Spleen (tissue), 11 donors: ENCODE results near the gene SDHAF2. TPM values are rescaled to one million over a fixed set of nuclear protein-coding genes. Genes with fewer than 3 reads are reported as not detected.

Experiments
- DNase-seq: peaks from one replicate; pipeline ENCODE4 v3.0.0-alpha.2; 2020
- H3K27ac ChIP-seq, 8 donors: fragments of 200-600 bp; sonication (generic) in 7 of 8; 1 replicate in 4 of 8; 2 replicates in 4 of 8; pipeline versions ENCODE4 v1.5.0 to v1.8.0; 2016 to 2021; ENCODE audit warnings: inconsistent platforms in 4 of 8, mild to moderate bottlenecking in 4 of 8, moderate library complexity in 1 of 8
- H3K27me3 ChIP-seq, 7 donors: fragments of 200-600 bp; sonication (generic) in 6 of 7; replicated peaks in 1 of 7; 1 replicate in 4 of 7; 2 replicates in 3 of 7; pipeline versions ENCODE4 v1.5.0 to v1.8.0; 2016 to 2021; ENCODE audit warnings: inconsistent platforms in 3 of 7, mild to moderate bottlenecking in 1 of 7
- H3K36me3 ChIP-seq, 6 donors: fragments of 200-600 bp; sonication (generic) in 5 of 6; 1 replicate in 4 of 6; 2 replicates in 2 of 6; pipeline versions ENCODE4 v1.5.0 to v1.8.0; 2016 to 2021; ENCODE audit warnings: inconsistent platforms in 2 of 6
- H3K4me1 ChIP-seq, 6 donors: fragments of 200-600 bp; sonication (generic) in 5 of 6; 1 replicate in 3 of 6; 2 replicates in 3 of 6; pipeline versions ENCODE4 v1.5.0 to v1.8.0; 2016 to 2021; ENCODE audit warnings: inconsistent platforms in 3 of 6
- H3K4me3 ChIP-seq, 8 donors: fragments of 200-600 bp; sonication (generic) in 7 of 8; 1 replicate in 4 of 8; 2 replicates in 4 of 8; pipeline versions ENCODE4 v1.5.0 to v1.8.0; 2016 to 2021; ENCODE audit warnings: inconsistent platforms in 4 of 8, mild to moderate bottlenecking in 4 of 8, moderate library complexity in 2 of 8
- H3K9me3 ChIP-seq, 8 donors: fragments of 200-600 bp; sonication (generic) in 7 of 8; 1 replicate in 4 of 8; 2 replicates in 4 of 8; pipeline versions ENCODE4 v1.5.0 to v1.8.0; 2016 to 2021; ENCODE audit warnings: inconsistent platforms in 4 of 8
- POLR2A ChIP-seq, 3 donors: fragments of 450-650 bp; IDR thresholded peaks; one replicate each; pipeline ENCODE4 v1.5.1; 2017; ENCODE audit warnings: antibody characterized with exemption in 3 of 3, mild to moderate bottlenecking in 1 of 3
- POLR2AphosphoS5 ChIP-seq, 3 donors: sonication (generic); formaldehyde crosslinking; IDR thresholded peaks; one replicate each; pipeline ENCODE4 v1.5.1; 2017; ENCODE audit warnings: antibody characterized with exemption in 3 of 3
- WGBS, 5 donors: extraction: QIAGEN DNeasy Blood & Tissue Kit in 3 of 5; methylation state at CpG; one replicate each; pipeline versions ENCODE4 v1.1.5 to v1.1.7; 2013 to 2018; 5-methylcytosine and 5-hydroxymethylcytosine counted together
- intact Hi-C: fragments of 100-400 bp; cut with DNase I; formaldehyde crosslinking; loops from one replicate; pipeline ENCODE4 v1.15.0; 2023; ENCODE audit warnings: low total_unique reads
- polyA plus RNA-seq, 3 donors: library from polyadenylated mRNA; stranded (reverse); fragments of 200-250 nt; gene quantifications; one replicate each; pipeline ENCODE4 v1.2.1, GENCODE V29; 2013
- total RNA-seq, 7 donors: library from RNA; depleted of rRNA in 3 of 7; stranded (reverse); fragments of >200 nt in 3 of 7; fragmentation: NEBNext Ultra II Directional in 4 of 7; extraction: Animal tissue kit (Norgen Biotek cat#: 25700) in 4 of 7; gene quantifications; one replicate each; pipeline versions ENCODE4 v1.1.0 to v1.2.1, GENCODE V29; 2016 to 2021
- TF ChIP-seq, protein P1 (sequence below), 11 experiments: fragments of 200-600 bp in 7 of 11; fragments of 450-650 bp in 4 of 11; sonication (generic) in 4 of 11; IDR thresholded peaks in 8 of 11; conservative IDR thresholded peaks in 3 of 11; 1 replicate in 7 of 11; 2 replicates in 4 of 11; pipeline versions ENCODE4 v1.4.0 to v1.8.0; 2016 to 2021; ENCODE audit warnings: antibody characterized with exemption in 11 of 11, inconsistent platforms in 4 of 11, mild to moderate bottlenecking in 1 of 11
- donor health status: healthy with polysubstance abuse.
- donor health status: DM: no; HTN: no; CAD: no; lungs with moderate emphysema.
- donor health status: DM: no; HTN: no; CAD: no.
- donor health status: Bipolar disorder and iron deficiency.
- donor health status: healthy.
- donor health status: DM: no; HTN: no; CAD: no.
- donor health status: DM: yes; HTN: yes; CAD: no.

The SDHAF2 gene
- total and polyA plus RNA-seq, 10 donors: 39.8 to 74.2 (median 53.6) TPM

DNA sequence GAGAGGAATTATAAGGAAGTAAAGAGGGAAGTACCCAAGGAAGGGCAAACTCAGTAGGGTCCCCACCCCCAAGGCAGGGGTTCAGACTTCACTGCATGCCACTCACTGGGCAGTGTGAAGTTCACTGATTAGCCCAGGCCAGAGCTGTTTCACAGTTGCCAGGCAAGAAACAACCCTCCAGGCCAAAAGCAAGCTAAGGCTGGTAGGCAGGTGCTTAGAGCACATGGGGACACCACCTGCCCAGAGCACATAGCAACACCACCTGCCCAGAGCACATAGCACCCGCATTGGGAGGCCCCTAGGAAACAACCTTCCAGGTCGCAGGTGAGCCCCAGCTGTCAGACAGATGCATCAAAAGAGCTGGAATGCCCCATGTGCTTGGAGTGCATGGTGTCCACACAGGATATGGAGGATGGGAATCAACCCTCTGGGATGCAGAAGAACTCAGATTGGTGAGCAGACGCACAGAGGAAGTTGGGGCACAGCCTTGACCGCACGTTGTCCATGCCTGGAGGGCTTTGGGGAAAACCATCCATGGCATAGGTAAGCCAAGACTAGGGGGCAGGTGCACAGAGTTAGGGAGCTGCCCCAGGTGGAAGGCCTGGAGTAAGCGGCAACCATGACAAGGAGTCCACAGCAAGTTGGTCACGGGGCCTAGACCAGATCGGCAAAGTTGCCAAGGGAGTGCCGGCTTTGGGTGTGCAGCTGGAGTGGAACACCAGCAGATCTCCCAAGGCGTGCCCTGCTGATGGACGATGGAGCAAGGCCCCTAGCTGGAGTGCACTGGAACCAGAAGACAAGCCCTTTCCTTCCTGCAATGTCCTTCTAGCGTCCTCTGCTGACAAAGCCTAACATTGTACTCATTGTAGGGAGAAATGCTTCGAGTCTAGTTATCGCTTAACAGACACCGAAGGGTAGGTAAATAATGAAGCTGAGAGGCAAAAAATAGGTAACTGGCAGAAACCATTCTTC is 45.4 kb upstream of the SDHAF2 start:
- no peak for TF ChIP-seq POLR2A (IDR thresholded peaks at IDR 0.05)
- TF ChIP-seq, protein P1, sequence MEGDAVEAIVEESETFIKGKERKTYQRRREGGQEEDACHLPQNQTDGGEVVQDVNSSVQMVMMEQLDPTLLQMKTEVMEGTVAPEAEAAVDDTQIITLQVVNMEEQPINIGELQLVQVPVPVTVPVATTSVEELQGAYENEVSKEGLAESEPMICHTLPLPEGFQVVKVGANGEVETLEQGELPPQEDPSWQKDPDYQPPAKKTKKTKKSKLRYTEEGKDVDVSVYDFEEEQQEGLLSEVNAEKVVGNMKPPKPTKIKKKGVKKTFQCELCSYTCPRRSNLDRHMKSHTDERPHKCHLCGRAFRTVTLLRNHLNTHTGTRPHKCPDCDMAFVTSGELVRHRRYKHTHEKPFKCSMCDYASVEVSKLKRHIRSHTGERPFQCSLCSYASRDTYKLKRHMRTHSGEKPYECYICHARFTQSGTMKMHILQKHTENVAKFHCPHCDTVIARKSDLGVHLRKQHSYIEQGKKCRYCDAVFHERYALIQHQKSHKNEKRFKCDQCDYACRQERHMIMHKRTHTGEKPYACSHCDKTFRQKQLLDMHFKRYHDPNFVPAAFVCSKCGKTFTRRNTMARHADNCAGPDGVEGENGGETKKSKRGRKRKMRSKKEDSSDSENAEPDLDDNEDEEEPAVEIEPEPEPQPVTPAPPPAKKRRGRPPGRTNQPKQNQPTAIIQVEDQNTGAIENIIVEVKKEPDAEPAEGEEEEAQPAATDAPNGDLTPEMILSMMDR (IDR thresholded peaks at IDR 0.05 in 8 of 11, conservative IDR thresholded peaks at IDR 0.05 in 3 of 11): no peak
- TF ChIP-seq POLR2AphosphoS5 (IDR thresholded peaks at IDR 0.05): no peak
- no peaks in the 10 kb centered on the region for H3K27me3 ChIP-seq
- no peaks in the 10 kb centered on the region for H3K9me3 ChIP-seq
- no peak overlapping the region for H3K27ac ChIP-seq
- intact Hi-C loops: loop anchor here (2.0 kb wide), 1 partner anchor 48 kb away; no protein-coding TSS in a partner anchor
- WGBS, 5 donors: 83 to 90% (median 85%) methylated on average over 15 of the region's 15 CpGs
- no peak for DNase-seq
- peaks cover 5 to 16% (median 11%) of the 10 kb centered on the region in 6 donors for H3K4me1 ChIP-seq
- no peak overlapping the region for H3K4me3 ChIP-seq
- no peaks in the 10 kb centered on the region for H3K36me3 ChIP-seq

DNA sequence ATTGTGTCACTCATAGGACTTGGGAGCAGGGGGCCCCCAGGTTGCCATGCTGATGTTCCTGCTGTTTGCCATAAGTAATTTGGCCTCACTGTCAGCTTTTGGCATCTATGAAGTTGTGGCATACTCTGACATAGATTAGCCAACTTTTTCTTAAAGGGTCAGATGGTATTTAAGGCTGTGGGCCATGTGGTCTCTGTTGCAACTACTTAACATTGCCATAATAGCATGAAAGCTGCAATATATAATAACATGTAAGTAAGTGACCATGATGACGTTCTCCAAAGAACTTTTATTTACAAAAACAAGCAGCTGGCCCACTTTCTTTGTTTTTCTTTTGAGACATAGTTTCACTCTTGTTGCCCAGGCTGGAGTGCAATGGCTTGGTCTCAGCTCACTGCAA is 39.8 kb upstream of the SDHAF2 start:
- intact Hi-C loops: no loop called here
- H3K4me1 ChIP-seq: peaks cover 17 to 45% (median 30%) of the 10 kb centered on the region in 6 donors

DNA sequence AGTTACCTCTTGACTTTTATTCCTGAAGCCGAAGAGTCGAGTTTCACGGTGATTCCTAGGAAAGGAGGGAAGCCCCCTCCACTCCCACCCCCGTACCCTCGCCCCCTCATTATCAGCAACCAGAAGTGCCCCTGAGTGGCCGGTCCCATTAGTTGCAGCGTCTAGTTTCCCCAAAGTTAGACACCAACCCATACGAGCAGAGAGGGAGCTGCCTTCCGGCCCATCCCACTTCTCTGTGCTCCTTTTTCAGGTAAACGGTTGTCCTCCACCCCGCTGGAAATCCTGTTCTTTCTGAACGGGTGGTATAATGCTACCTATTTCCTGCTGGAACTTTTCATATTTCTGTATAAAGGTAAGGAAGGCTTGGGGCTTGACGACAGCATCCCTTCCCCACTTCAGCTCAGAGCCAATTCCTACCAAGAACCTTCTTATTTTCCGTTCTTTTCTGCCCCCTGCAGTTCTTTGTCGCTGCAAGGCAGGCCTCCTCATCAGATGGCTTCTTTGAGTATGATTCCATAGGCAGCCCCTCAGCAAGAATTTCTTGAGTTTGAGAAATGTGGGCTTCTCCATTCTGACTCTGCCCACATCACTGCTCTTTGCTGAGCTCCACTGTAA is 36.8 kb upstream of the SDHAF2 start:
- H3K4me3 ChIP-seq: peak overlapping the region; percentile 57 to 82 (median 76)
- H3K9me3 ChIP-seq: no peaks in the 10 kb centered on the region
- intact Hi-C loops: no loop called here
- H3K36me3 ChIP-seq: peaks cover 0 to 47% (median 25%) of the 10 kb centered on the region in 6 donors
- TF ChIP-seq POLR2AphosphoS5 (IDR thresholded peaks at IDR 0.05): no peak
- TF ChIP-seq POLR2A (IDR thresholded peaks at IDR 0.05): no peak
- TF ChIP-seq, protein P1 (IDR thresholded peaks at IDR 0.05 in 8 of 11, conservative IDR thresholded peaks at IDR 0.05 in 3 of 11): peak in 2 of 11 experiments; percentile 36 to 44
- no peaks in the 10 kb centered on the region for H3K27me3 ChIP-seq
- no peak for DNase-seq
- WGBS, 5 donors: 1 to 7% (median 4%) methylated on average over 14 to 15 of the region's 15 CpGs
- H3K27ac ChIP-seq: peak overlapping the region; percentile 83 to 95 (median 91)
- peaks cover 11 to 42% (median 21%) of the 10 kb centered on the region in 6 donors for H3K4me1 ChIP-seq

More for the DNA sequence above, 39.8 kb upstream of the SDHAF2 start:
- H3K27me3 ChIP-seq: no peaks in the 10 kb centered on the region
- DNase-seq: no peak
- no peaks in the 10 kb centered on the region for H3K9me3 ChIP-seq
- TF ChIP-seq POLR2A (IDR thresholded peaks at IDR 0.05) (no peak), POLR2AphosphoS5 (IDR thresholded peaks at IDR 0.05) (no peak)
- TF ChIP-seq, protein P1 (IDR thresholded peaks at IDR 0.05 in 8 of 11, conservative IDR thresholded peaks at IDR 0.05 in 3 of 11): no peak
- peaks cover 0 to 18% (median 8%) of the 10 kb centered on the region in 6 donors for H3K36me3 ChIP-seq
- H3K4me3 ChIP-seq: no peak overlapping the region
- no peak overlapping the region for H3K27ac ChIP-seq
- 59 to 91% (median 62%) methylated on average over 1 of the region's 1 CpG for WGBS, 5 donors
